Gastrocnemius medialis (tissue), 4 donors: ENCODE data around the gene PSMC3IP.

ENCODE experiments used
- CTCF ChIP-seq, 5 experiments: fragments of 450-650 bp in 3 of 5; fragments of 200-600 bp in 2 of 5; sonication (generic) in 2 of 5; IDR thresholded peaks in 4 of 5; conservative IDR thresholded peaks in 1 of 5; 1 replicate in 4 of 5; 2 replicates in 1 of 5; pipeline ENCODE4 v1.5.1; 2016 to 2019; ENCODE audit warnings: antibody characterized with exemption in 5 of 5, mild to moderate bottlenecking in 3 of 5, moderate library complexity in 3 of 5
- POLR2A ChIP-seq, 2 donors: fragments of 450-650 bp; IDR thresholded peaks; one replicate each; pipeline ENCODE4 v1.6.1; 2017; ENCODE audit warnings: antibody characterized with exemption in 2 of 2, mild to moderate bottlenecking in 2 of 2, moderate library complexity in 2 of 2

DNA sequence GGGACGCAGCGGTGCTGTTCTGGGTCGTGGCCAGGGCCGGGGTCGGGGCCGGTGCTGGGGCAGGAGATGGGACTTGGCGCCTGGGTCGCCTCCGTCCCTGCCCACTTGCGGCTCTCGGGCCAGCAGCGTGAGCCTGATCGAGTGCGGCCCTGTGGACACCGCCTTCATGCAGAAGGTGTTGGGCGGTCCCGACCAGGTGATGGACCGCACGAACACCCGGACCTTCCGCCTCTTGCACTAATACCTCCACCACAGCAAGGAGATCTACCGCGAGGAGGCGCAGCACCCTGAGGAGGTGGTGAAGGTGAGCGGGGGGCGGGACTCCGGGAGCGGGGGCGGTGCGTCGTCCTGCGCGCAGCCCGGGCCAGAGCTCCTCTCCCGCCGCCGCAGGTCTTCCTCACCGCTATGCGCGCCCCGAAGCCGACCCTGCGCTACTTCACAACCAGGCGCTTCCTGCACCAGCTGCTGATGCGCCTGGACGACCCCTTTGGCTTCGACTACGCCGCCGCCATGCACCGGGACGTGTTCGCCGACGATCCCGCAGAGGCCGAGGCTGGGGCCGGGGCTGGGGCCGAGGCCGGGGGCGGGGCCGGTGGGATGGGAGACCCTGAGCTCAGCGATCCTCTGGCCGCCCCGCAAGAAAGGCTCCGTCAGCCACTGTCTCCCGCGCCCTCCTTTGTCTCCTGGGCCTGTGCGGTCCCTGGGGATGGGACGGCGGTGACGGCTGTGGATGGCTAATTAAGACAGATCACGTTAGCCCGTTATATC, 29.3 kb downstream of the PSMC3IP start:
- TF ChIP-seq CTCF (IDR thresholded peaks at IDR 0.05 in 4 of 5, conservative IDR thresholded peaks at IDR 0.05 in 1 of 5), result no peak
- TF ChIP-seq POLR2A (IDR thresholded peaks at IDR 0.05), result no peak
